Measurements from ENCODE around the gene MLC1.
"Not testable (repeated sequence)": the region's sequence is repeated elsewhere in the genome, so short reads cannot be mapped to it uniquely, and the experiment has no call there.

Gene MLC1

GRCh38 chr22:50088096-50088495 is 2.9 kb upstream of the MLC1 start:
- Histone ChIP-seq H3K36me3 (ENCODE audit: control insufficient read depth in 2 of 2, insufficient read depth in 1 of 2, low read length in 2 of 2) (no peaks in the 10 kb centered on the region), H3K4me1 (ENCODE audit: control insufficient read depth, insufficient read depth, low read length) (no peaks in the 10 kb centered on the region), H3K27ac (ENCODE audit: extremely low read depth, low read depth, low read length) (no peak overlapping the region), H3K9me3 (ENCODE audit: control insufficient read depth, insufficient read depth, low read depth, low read length) (no peaks in the 10 kb centered on the region), H3K4me3 (ENCODE audit: low read depth, low read length) (no peak overlapping the region)
- POLR2A ChIA-PET, result interaction anchor here (0.7 kb wide), 1 partner anchor 23 kb away, joined by 4 read pairs; no protein-coding TSS in a partner anchor
- TF ChIP-seq ZNF202 (tag by site-specific recombination; IDR thresholded peaks at IDR 0.05; ENCODE audit: borderline replicate concordance) (no peak), ZNF548 (tag by site-specific recombination; IDR thresholded peaks at IDR 0.05) (no peak), ZNF610 (tag by site-specific recombination; IDR thresholded peaks at IDR 0.05; ENCODE audit: borderline replicate concordance) (no peak), ZNF768 (tag by site-specific recombination; IDR thresholded peaks at IDR 0.05) (no peak)
- CTCF ChIA-PET, result interaction anchor here (0.6 kb wide), 2 partner anchors 34 to 410 kb away, joined by 3 read pairs; no protein-coding TSS in a partner anchor

GRCh38 chr22:50087646-50088045 is 2.4 kb upstream of the MLC1 start:
- no peak for TF ChIP-seq ELK4 (IDR thresholded peaks at IDR 0.05; ENCODE audit: borderline replicate concordance, low read depth, low read length)
- TF ChIP-seq ZNF843 (tag by site-specific recombination; IDR thresholded peaks at IDR 0.05), result no peak
- no peak for TF ChIP-seq ZNF112 (tag by site-specific recombination; IDR thresholded peaks at IDR 0.05)
- no peak for TF ChIP-seq ZNF202 (tag by site-specific recombination; IDR thresholded peaks at IDR 0.05; ENCODE audit: borderline replicate concordance)
- H3K36me3 ChIP-seq (ENCODE audit: control insufficient read depth in 2 of 2, insufficient read depth in 1 of 2, low read length in 2 of 2), result no peaks in the 10 kb centered on the region

GRCh38 chr22:50086975-50087374 is 1.7 kb upstream of the MLC1 start:
- H3K4me3 ChIP-seq (ENCODE audit: low read depth, low read length); H3K9me3 ChIP-seq (ENCODE audit: control insufficient read depth, insufficient read depth, low read depth, low read length); POLR2A ChIA-PET; CTCF ChIA-PET; H3K4me1 ChIP-seq (ENCODE audit: control insufficient read depth, insufficient read depth, low read length); H3K36me3 ChIP-seq (ENCODE audit: control insufficient read depth in 2 of 2, insufficient read depth in 1 of 2, low read length in 2 of 2); H3K27ac ChIP-seq (ENCODE audit: extremely low read depth, low read depth, low read length): not testable (repeated sequence)
- peak; percentile 78; the same call in 1 of the 2 replicates for TF ChIP-seq ZSCAN5A (tag by site-specific recombination; IDR thresholded peaks at IDR 0.05)
- TF ChIP-seq SETDB1 (IDR thresholded peaks at IDR 0.05; ENCODE audit: insufficient read length, low read length), result peak; percentile 86

More at GRCh38 chr22:50087646-50088045, 2.4 kb upstream of the MLC1 start:
- CTCF ChIA-PET, result interaction anchor here (0.6 kb wide), 2 partner anchors 33 to 411 kb away, joined by 3 read pairs; no protein-coding TSS in a partner anchor
- POLR2A ChIA-PET, result no interaction called here
- Histone ChIP-seq H3K27ac (ENCODE audit: extremely low read depth, low read depth, low read length) (no peak overlapping the region), H3K9me3 (ENCODE audit: control insufficient read depth, insufficient read depth, low read depth, low read length) (no peaks in the 10 kb centered on the region), H3K4me1 (ENCODE audit: control insufficient read depth, insufficient read depth, low read length) (no peaks in the 10 kb centered on the region), H3K4me3 (ENCODE audit: low read depth, low read length) (no peak overlapping the region)

GRCh38 chr22:50086526-50086925 is 1.3 kb upstream of the MLC1 start:
- H3K4me3 ChIP-seq (ENCODE audit: low read depth, low read length), result no peak overlapping the region
- no peaks in the 10 kb centered on the region for H3K36me3 ChIP-seq (ENCODE audit: control insufficient read depth in 2 of 2, insufficient read depth in 1 of 2, low read length in 2 of 2)
- ChIA-PET CTCF (no interaction called here), POLR2A (no interaction called here)
- H3K4me1 ChIP-seq (ENCODE audit: control insufficient read depth, insufficient read depth, low read length), result no peaks in the 10 kb centered on the region
- no peaks in the 10 kb centered on the region for H3K9me3 ChIP-seq (ENCODE audit: control insufficient read depth, insufficient read depth, low read depth, low read length)
- TF ChIP-seq HOXD13 (CRISPR knock-in tag; IDR thresholded peaks at IDR 0.05; ENCODE audit: borderline replicate concordance) (no peak), PRDM1 (tag by site-specific recombination; IDR thresholded peaks at IDR 0.05) (no peak), ZBTB21 (tag by site-specific recombination; IDR thresholded peaks at IDR 0.05) (no peak), PBX3 (CRISPR knock-in tag; IDR thresholded peaks at IDR 0.05) (no peak), ZNF677 (tag by site-specific recombination; IDR thresholded peaks at IDR 0.05) (no peak), KLF17 (tag by site-specific recombination; IDR thresholded peaks at IDR 0.05) (no peak), TCF7L2 (IDR thresholded peaks at IDR 0.05; ENCODE audit: borderline replicate concordance, low read depth, low read length) (no peak), EGR2 (tag by site-specific recombination; IDR thresholded peaks at IDR 0.05; ENCODE audit: low read depth) (no peak), ZNF174 (tag by site-specific recombination; IDR thresholded peaks at IDR 0.05) (no peak), ZNF133 (tag by site-specific recombination; IDR thresholded peaks at IDR 0.05) (no peak)
- no peak overlapping the region for H3K27ac ChIP-seq (ENCODE audit: extremely low read depth, low read depth, low read length)

Measured in HEK293 (cell line).